HG02870 (cell line): ENCODE data around the gene LATS1.
"Not testable (repeated sequence)": the region's sequence is repeated elsewhere in the genome, so short reads cannot be mapped to it uniquely, and the experiment has no call there.

Experiments used
- ATAC-seq: cut with Tn5 transposase; IDR thresholded peaks from one replicate; pipeline ENCODE4 v1.9.1; 2021; ENCODE audit warnings: mild to moderate bottlenecking, moderate library complexity; ENCODE audit not compliant: unreplicated experiment

LATS1 gene

GRCh38 chr6:149729824-149730223 is 11.9 kb upstream of the LATS1 start:
- no peak for ATAC-seq

DNA sequence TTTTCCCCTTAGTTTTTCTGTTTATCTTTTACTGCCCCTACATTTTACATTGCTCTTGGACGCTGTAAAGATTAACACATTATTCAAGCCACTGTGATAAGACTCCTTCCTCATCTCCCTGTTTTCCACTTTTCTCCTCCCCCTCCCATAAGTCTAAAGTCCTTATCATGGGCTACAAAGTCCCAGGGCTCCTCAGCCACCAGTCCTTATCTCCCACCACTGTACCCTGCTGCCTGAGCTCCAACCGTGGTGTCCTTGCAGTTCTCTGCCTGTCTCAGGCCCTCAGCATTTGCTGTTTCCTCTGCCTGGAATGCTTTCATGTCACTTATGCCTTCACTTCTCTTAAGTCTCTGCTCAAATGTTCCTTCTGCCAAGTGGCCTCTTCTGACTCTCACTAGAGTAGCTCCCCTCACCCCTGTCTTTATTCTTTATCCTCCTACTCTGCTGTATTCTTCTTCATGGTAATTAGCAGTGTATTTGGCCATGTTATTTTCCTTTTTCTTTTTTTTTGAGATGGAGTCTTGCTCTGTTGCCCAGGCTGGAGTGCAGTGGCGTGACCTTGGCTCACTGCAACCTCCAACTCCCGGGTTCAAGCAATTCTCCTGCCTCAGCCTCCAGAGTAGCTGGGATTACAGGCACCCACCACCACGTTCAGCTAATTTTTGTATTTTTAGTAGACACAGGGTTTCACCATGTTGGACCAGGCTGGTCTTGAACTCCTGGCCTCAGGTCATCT is 10.8 kb upstream of the LATS1 start:
- ATAC-seq, result no peak

DNA sequence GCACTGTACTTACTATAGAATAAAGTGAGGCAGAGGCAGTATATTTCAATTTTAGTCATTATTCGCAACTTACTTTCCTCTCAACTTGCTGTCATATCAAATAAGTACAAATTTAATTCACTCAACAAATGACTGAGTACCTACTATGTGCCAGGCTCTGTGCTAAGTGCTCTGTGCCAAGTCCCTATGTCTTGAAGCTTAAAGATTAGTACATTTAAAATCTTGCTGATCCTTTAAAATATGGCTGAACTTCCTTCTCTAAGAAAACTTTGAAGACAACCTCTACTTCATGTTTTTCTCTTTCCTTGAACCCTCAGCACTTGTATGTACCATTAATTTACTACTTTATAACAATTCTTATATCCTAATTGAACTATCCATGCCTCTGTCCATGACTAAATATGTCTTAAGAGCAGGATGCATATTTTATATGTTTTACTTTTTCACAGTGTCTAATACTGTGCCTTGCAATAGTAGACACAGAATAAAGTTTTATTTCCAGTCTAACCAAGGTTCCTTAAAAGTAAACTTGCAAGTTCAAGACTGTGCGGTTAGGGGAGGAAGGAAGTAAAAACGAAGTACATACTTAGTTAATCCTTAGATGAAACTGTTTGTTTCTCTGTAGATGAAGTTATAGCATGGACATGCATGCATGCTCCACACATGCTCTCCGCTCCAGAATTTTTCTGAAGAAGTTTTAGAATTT is 10.0 kb upstream of the LATS1 start:
- no peak for ATAC-seq

DNA sequence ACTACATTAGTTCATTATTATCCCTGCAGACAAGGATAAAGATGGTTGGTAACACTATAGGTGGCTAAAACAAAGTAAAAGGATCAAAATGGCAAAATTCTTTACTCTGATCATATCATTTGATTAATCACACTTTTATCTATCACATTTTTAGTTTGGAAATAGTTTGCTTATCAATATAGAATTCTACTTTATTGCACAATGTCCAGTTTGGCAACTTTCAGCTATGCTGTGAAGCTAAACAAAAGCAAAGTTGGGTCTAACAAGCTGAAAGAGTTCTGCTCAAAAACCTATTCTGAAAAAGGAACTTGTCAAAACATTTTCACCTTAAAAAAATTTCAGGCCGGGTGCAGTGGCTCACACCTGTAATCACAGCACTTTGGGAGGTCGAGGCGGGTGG is 7.9 kb upstream of the LATS1 start:
- ATAC-seq, result no peak

GRCh38 chr6:149723771-149724417 is 6.0 kb upstream of the LATS1 start:
- ATAC-seq, result no peak

- no peak for ATAC-seq
Measured at GRCh38 chr6:149723262-149723661, 5.4 kb upstream of the LATS1 start.

GRCh38 chr6:149719531-149719930 is 1.6 kb upstream of the LATS1 start:
- ATAC-seq, result no peak

DNA sequence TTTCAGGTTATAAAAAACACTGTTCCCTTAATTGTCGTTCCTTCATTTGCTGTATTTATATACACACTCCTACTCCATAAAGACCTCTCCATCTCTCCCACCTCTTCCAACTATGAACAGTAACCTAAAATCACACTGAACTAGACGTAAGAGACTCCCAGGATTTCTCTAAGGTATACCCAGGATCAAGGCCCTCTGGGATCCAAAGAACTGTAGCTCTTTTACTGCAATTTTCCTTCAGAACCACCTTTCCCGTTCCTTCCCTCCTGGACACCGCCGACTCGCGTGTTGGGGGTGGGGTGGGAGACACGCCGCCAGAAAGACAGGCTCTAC is 680 bp downstream of the LATS1 start:
- no peak for ATAC-seq

- no peak for ATAC-seq
Measured at GRCh38 chr6:149716181-149716963, 1.5 kb downstream of the LATS1 start.

DNA sequence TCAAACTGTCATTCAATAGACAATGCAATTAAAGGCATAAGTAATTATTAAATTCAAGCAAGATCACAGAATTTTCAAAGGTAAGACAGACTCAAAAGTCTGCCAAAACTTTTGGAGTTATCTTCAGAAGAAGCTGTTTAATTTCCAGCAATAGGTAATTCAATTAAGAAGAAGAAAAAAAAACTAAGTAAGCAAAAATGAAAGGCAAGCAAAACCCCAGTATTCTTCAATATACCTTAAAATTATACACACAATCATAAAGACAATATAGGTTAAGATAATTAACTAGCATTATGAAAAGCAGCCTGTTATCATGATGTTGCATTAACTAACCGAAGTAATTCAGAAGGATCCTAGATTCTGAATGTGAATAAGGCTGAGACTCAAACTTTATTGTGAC is 3.5 kb downstream of the LATS1 start:
- no peak for ATAC-seq

GRCh38 chr6:149711711-149712110 is 6.2 kb downstream of the LATS1 start:
- no peak for ATAC-seq

DNA sequence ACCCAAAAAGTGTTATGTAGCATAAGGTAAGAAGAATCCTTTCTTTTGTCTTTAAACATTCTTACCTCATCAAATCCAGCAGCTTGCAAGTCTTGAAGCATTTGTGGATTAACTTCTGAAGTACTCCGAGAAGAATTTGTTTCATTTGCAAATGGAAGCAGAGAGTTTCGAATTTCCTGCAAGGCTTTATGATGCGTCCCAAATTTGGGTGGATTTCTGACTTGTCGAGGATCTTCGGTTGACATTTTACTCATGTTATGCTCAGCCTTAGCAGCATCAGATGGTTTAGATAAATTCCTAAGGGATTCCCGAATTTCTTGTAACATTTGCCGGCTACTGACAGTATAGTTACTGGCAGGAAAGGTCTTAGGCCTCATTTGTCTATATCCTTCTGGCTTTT is 16.2 kb downstream of the LATS1 start:
- ATAC-seq, result no peak

GRCh38 chr6:149699150-149699549 is 18.8 kb downstream of the LATS1 start:
- no peak for ATAC-seq

DNA sequence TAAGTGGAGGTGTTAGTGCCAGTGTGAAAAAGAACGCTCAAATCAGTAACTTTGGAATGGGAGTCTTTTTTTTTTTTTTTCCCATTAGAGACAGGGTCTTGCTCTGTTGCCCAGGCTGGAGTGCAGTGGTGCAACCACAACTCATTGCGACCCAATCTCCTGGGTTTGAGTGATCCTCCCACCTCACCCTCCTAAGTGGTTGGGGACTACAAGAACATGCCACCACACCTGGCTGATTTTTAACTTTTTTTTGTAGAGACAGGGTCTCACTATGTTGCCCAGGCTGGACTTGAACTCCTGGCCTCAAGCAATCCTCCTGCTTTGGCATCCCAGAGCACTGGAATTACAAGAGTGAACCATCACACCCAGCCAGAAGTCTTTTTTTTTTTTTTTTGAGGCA is 19.7 kb downstream of the LATS1 start:
- no peak for ATAC-seq

DNA sequence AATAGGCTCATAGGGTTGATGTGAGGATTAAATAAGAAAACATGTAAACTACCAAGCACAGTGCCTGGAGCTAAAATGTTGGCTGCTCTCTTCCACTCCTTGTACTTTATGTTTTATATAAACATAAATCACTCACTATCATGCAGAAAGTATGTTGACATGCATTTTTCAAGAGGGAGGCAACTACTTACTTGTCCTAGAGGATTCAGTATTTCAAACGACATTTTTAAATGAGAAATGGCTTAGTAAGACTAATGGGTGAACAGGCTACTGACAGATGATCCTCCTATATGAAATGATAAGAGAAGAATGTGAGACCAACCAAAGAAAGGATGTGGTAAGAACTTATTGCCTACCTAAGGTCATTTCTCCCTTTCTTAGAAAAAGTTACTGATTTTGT is 21.0 kb downstream of the LATS1 start:
- no peak for ATAC-seq

GRCh38 chr6:149694921-149695320 is 23.0 kb downstream of the LATS1 start:
- no peak for ATAC-seq

DNA sequence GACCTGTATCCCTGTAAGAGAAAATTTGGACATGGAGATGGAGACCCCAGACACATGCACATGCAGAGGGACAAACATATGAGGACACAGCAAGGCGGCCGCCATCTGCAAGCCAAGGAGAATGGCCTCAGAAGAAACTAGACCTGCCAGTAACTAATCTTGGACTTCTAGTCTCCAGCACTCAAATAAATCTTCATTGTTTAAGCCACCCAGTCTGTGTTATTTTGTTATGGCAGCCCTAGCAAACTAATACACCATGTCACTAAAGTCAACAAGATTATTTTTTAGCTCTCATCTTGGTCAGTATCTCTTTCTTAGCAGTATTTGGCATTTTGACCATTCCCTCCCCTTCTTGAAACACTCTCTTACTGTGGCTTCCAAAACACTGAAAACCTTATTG is 26.7 kb downstream of the LATS1 start:
- no peak for ATAC-seq

DNA sequence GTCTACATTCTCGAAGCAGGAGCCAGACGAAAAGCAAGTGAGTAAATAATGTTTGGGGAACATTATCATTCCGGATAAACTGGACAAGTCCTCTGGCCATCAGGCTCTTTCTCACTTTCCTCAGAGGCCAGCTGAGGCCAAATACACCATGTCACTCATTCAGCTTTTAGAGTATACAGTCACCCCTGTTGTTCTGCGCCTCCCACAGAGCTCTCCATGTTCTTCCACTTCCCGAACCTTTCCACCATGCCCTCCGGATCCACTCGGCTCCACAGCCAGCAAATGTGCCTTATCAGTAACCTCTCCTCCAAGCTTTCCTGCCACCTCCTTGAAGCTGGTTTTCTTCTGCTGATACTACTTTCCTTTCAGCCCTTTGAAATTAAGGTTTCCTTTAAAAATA is 31.7 kb downstream of the LATS1 start:
- ATAC-seq, result no peak

DNA sequence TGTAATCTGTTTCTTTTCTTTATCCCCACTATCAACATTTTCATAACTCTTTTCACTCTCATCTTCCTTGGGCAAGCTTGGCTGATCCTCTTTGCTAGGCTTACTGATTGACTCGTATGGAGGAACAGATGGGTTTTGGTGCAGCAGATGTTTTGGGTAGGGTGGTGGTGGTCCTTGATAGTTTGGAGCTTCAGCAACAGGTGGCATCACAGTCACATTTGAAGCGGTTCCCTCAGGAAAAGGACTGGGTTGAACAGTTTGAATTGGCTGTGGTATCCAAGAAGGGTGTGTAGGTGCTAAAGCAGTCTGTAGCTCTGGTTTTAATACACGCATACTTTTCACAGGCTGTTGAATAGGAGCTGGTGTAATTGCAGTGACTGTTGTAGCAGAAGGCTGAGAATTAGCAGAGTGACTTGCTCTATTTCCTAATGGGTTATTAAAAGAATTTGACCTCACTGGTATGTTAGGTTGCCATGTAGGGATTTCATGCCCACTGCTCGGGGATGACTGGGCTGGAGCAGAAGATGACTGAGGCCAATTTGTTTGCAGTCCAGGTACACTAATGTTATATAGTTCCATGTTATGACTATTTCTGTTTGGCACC is 34.5 kb downstream of the LATS1 start:
- ATAC-seq, result no peak

- ATAC-seq, result not testable (repeated sequence)
Measured at GRCh38 chr6:149681845-149682244, 36.1 kb downstream of the LATS1 start.

DNA sequence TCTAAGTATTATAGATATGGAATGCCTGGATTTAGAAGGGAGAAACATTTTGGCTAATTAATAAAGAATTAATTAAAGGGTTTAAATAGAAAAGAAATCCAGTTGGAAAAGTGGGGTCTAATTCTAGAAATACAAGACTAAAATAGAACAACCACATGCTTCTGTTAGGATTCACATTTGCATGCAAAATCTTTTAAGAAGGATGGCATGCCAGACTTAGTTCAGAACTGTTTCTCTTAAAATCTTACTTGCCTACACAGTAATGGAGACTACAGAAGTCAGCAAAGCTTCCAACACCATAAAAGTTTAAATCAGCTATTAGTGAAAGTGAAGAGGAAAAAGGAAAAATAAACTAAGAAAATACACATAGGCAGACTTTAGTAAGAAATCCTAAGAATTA is 36.7 kb downstream of the LATS1 start:
- no peak for ATAC-seq
